Smooth muscle cell (in vitro differentiated cells): ENCODE measurements around the gene SDR42E2. TPM values are rescaled to one million over a fixed set of nuclear protein-coding genes. Genes with fewer than 3 reads are reported as not detected.

Experiments used
- DNase-seq: peaks from one replicate; lab custom pipeline; 2025; ENCODE audit not compliant: unreplicated experiment; lab: John Stamatoyannopoulos, UW
- H2AFZ ChIP-seq: fragments of 200-600 bp; sonication (generic); 2 replicates; pipeline ENCODE4 v1.6.0; 2016; ENCODE audit warnings: antibody characterized with exemption, low read depth, mild to moderate bottlenecking
- H3F3A ChIP-seq: fragments of 200-600 bp; sonication (generic); 2 replicates; pipeline ENCODE4 v1.6.0; 2017; ENCODE audit warnings: antibody characterized with exemption, low read depth
- H3K27ac ChIP-seq: fragments of 200-600 bp; sonication (generic); 2 replicates; pipeline ENCODE4 v1.5.1; 2016; ENCODE audit warnings: low read depth, mild to moderate bottlenecking
- H3K27me3 ChIP-seq: fragments of 200-600 bp; sonication (generic); 2 replicates; pipeline ENCODE4 v1.6.1; 2016; ENCODE audit warnings: low read depth, mild to moderate bottlenecking
- H3K36me3 ChIP-seq: fragments of 200-600 bp; sonication (generic); 2 replicates; pipeline ENCODE4 v1.5.1; 2016; ENCODE audit warnings: low read depth
- H3K4me1 ChIP-seq: fragments of 200-600 bp; sonication (generic); 2 replicates; pipeline ENCODE4 v1.5.1; 2016; ENCODE audit warnings: low read depth
- H3K4me2 ChIP-seq: fragments of 200-600 bp; sonication (generic); 2 replicates; pipeline ENCODE4 v1.6.0; 2016; ENCODE audit warnings: mild to moderate bottlenecking
- H3K4me3 ChIP-seq: fragments of 200-600 bp; sonication (generic); 2 replicates; pipeline ENCODE4 v1.5.1; 2016; ENCODE audit warnings: mild to moderate bottlenecking
- H3K79me2 ChIP-seq: fragments of 200-600 bp; sonication (generic); 2 replicates; pipeline ENCODE4 v1.6.0; 2016; ENCODE audit warnings: low read depth, mild to moderate bottlenecking
- H3K9ac ChIP-seq: fragments of 200-600 bp; sonication (generic); 2 replicates; pipeline ENCODE4 v1.6.0; 2016; ENCODE audit warnings: low read depth
- H3K9me3 ChIP-seq: fragments of 200-600 bp; sonication (generic); replicated peaks from 2 replicates; pipeline ENCODE4 v1.5.1; 2016; ENCODE audit warnings: low read depth
- H4K20me1 ChIP-seq: fragments of 200-600 bp; sonication (generic); 2 replicates; pipeline ENCODE4 v1.6.0; 2016; ENCODE audit warnings: low read depth
- WGBS: methylation state at CpG from one replicate; pipeline ENCODE4 v1.1.7; 2016; ENCODE audit warnings: low lambda C conversion rate; 5-methylcytosine and 5-hydroxymethylcytosine counted together
- polyA plus RNA-seq: library from polyadenylated mRNA; unstranded; fragments of >200 nt; fragmentation: Nextera tagmentation; extraction: Ambion mirVana; gene quantifications from 2 replicates; pipeline ENCODE4 v1.2.1, GENCODE V29; 2016
- total RNA-seq: library from RNA; depleted of rRNA; stranded (reverse); fragments of >200 nt; gene quantifications from 2 replicates; pipeline ENCODE4 v1.2.3, GENCODE V29; 2014
- TF ChIP-seq, protein P1 (sequence below): fragments of 200-600 bp; sonication (generic); IDR thresholded peaks from 2 replicates; pipeline ENCODE4 v1.5.1; 2017; ENCODE audit warnings: borderline replicate concordance, mild to moderate bottlenecking, antibody characterized with exemption; ENCODE audit not compliant: insufficient read depth, poor library complexity, severe bottlenecking

The SDR42E2 gene
- total and polyA plus RNA-seq, 2 experiments from 2014 or later: 0.18 TPM; not detected in 1

GRCh38 chr16:22220714-22221113 is 58.4 kb downstream of the SDR42E2 start:
- no peaks in the 10 kb centered on the region for H3K36me3 ChIP-seq
- H3K9me3 ChIP-seq: no peaks in the 10 kb centered on the region
- H3K4me1 ChIP-seq: no peaks in the 10 kb centered on the region
- TF ChIP-seq, protein P1, sequence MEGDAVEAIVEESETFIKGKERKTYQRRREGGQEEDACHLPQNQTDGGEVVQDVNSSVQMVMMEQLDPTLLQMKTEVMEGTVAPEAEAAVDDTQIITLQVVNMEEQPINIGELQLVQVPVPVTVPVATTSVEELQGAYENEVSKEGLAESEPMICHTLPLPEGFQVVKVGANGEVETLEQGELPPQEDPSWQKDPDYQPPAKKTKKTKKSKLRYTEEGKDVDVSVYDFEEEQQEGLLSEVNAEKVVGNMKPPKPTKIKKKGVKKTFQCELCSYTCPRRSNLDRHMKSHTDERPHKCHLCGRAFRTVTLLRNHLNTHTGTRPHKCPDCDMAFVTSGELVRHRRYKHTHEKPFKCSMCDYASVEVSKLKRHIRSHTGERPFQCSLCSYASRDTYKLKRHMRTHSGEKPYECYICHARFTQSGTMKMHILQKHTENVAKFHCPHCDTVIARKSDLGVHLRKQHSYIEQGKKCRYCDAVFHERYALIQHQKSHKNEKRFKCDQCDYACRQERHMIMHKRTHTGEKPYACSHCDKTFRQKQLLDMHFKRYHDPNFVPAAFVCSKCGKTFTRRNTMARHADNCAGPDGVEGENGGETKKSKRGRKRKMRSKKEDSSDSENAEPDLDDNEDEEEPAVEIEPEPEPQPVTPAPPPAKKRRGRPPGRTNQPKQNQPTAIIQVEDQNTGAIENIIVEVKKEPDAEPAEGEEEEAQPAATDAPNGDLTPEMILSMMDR: no peak
- H3K9ac ChIP-seq: no peak overlapping the region
- H3K79me2 ChIP-seq: peaks cover 29% of the 10 kb centered on the region
- 88% methylated on average over 9 of the region's 9 CpGs for WGBS
- no peak for DNase-seq
- no peak overlapping the region for H3K4me3 ChIP-seq
- no peak overlapping the region for H3K27ac ChIP-seq
- H2AFZ ChIP-seq: no peak overlapping the region
- H3K4me2 ChIP-seq: no peak overlapping the region
- no peaks in the 10 kb centered on the region for H3K27me3 ChIP-seq
- H3F3A ChIP-seq: no peaks in the 10 kb centered on the region
- peaks cover 79% of the 10 kb centered on the region for H4K20me1 ChIP-seq

GRCh38 chr16:22222006-22222405 is 59.7 kb downstream of the SDR42E2 start:
- Histone ChIP-seq H3K4me2 (no peak overlapping the region), H3K9me3 (no peaks in the 10 kb centered on the region), H3K27me3 (no peaks in the 10 kb centered on the region), H4K20me1 (peaks cover 68% of the 10 kb centered on the region), H3K9ac (no peak overlapping the region), H3K79me2 (peaks cover 29% of the 10 kb centered on the region), H3K4me3 (no peak overlapping the region), H2AFZ (no peak overlapping the region), H3K27ac (no peak overlapping the region), H3F3A (no peaks in the 10 kb centered on the region), H3K36me3 (no peaks in the 10 kb centered on the region), H3K4me1 (no peaks in the 10 kb centered on the region)
- TF ChIP-seq, protein P1: no peak
- no peak for DNase-seq
- 97% methylated on average over 2 of the region's 2 CpGs for WGBS

DNA sequence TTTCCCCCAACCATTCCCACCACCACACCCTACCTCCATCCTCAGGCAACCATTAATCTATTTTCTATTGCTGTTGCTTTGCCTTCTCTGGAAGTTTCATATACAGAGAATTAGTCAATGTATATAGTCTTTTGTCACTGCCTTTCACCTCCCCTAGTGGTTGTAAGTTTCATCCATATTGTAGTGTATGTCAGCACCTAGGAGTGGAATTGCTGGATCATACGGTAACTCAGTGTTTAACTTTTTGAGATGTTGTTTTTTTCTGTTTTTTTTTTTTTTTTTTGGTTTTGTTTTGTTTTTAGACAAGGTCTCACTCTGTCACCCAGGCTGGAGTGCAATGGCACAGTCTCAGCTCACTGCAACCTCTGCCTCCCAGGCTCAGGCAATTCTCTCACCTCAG is 60.7 kb downstream of the SDR42E2 start:
- no peaks in the 10 kb centered on the region for H3K36me3 ChIP-seq
- H4K20me1 ChIP-seq: peaks cover 61% of the 10 kb centered on the region
- H3K9me3 ChIP-seq: no peaks in the 10 kb centered on the region
- H3K4me3 ChIP-seq: no peak overlapping the region
- H2AFZ ChIP-seq: no peak overlapping the region
- no peaks in the 10 kb centered on the region for H3K27me3 ChIP-seq
- WGBS: 100% methylated on average over 1 of the region's 1 CpG
- no peak overlapping the region for H3K9ac ChIP-seq
- no peak overlapping the region for H3K27ac ChIP-seq
- no peak overlapping the region for H3K4me2 ChIP-seq
- H3K79me2 ChIP-seq: peaks cover 20% of the 10 kb centered on the region
- TF ChIP-seq, protein P1: no peak
- no peak for DNase-seq
- no peaks in the 10 kb centered on the region for H3K4me1 ChIP-seq
- no peaks in the 10 kb centered on the region for H3F3A ChIP-seq

DNA sequence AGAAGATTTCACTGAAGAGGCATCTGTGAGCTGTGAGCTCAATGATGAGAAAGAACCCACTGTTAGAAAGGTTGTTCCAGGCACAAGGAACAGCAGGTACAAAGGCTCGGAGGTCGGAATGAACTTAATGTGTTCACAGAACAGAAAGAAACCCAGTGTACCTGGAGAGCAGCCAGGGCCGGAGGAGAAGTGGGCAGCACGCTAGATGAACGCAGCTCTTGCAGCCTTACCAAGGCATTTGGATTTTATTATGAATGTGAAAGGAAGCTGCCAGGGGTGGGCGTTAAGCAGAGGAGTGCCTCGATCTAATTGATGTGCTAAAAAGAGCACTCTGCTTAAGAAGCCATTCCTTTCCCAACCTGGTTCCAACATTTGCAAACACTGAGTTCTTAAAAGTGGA is 62.8 kb downstream of the SDR42E2 start:
- TF ChIP-seq, protein P1: no peak
- peaks cover 14% of the 10 kb centered on the region for H3K79me2 ChIP-seq
- no peak overlapping the region for H3K9ac ChIP-seq
- WGBS: 76% methylated on average over 7 of the region's 7 CpGs
- no peaks in the 10 kb centered on the region for H3K36me3 ChIP-seq
- no peaks in the 10 kb centered on the region for H3K9me3 ChIP-seq
- no peaks in the 10 kb centered on the region for H3F3A ChIP-seq
- no peak overlapping the region for H2AFZ ChIP-seq
- H3K4me1 ChIP-seq: no peaks in the 10 kb centered on the region
- DNase-seq: no peak
- H3K4me2 ChIP-seq: no peak overlapping the region
- peaks cover 40% of the 10 kb centered on the region for H4K20me1 ChIP-seq
- H3K27ac ChIP-seq: no peak overlapping the region
- H3K4me3 ChIP-seq: no peak overlapping the region
- H3K27me3 ChIP-seq: no peaks in the 10 kb centered on the region
